GM12872 (cell line): ENCODE data around the gene CCDC146.

Source experiments
- TF ChIP-seq, protein P1 (sequence below): IDR thresholded peaks from 3 replicates; pipeline ENCODE4 v1.5.1; 2011; ENCODE audit warnings: low read depth, mild to moderate bottlenecking, low read length, moderate library complexity; ENCODE audit not compliant: insufficient read depth

CCDC146 gene

GRCh38 chr7:77254429-77254828 is 132.0 kb downstream of the CCDC146 start:
- TF ChIP-seq, protein P1, sequence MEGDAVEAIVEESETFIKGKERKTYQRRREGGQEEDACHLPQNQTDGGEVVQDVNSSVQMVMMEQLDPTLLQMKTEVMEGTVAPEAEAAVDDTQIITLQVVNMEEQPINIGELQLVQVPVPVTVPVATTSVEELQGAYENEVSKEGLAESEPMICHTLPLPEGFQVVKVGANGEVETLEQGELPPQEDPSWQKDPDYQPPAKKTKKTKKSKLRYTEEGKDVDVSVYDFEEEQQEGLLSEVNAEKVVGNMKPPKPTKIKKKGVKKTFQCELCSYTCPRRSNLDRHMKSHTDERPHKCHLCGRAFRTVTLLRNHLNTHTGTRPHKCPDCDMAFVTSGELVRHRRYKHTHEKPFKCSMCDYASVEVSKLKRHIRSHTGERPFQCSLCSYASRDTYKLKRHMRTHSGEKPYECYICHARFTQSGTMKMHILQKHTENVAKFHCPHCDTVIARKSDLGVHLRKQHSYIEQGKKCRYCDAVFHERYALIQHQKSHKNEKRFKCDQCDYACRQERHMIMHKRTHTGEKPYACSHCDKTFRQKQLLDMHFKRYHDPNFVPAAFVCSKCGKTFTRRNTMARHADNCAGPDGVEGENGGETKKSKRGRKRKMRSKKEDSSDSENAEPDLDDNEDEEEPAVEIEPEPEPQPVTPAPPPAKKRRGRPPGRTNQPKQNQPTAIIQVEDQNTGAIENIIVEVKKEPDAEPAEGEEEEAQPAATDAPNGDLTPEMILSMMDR: no peak

DNA sequence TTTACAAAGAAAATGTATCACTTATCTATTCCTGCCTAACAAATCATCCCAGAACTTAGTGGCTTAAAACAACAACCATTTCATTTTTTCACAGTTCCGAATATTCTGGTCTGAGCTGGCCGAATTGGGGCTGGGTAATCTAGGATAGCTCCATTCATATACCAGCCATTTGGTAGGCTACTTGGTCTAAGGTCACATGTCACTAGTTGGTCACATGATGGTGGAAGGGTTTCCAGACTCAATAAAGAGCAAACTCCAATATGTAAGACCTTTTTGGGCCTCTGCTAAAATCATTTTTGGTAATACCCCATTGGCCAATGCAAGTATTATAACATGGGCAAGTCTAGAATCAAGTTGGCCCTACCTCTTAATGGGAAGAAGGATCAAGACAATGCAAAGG is 132.5 kb downstream of the CCDC146 start:
- TF ChIP-seq, protein P1: no peak

GRCh38 chr7:77258014-77258413 is 135.6 kb downstream of the CCDC146 start:
- TF ChIP-seq, protein P1: no peak

GRCh38 chr7:77258593-77258992 is 136.2 kb downstream of the CCDC146 start:
- TF ChIP-seq, protein P1: no peak

DNA sequence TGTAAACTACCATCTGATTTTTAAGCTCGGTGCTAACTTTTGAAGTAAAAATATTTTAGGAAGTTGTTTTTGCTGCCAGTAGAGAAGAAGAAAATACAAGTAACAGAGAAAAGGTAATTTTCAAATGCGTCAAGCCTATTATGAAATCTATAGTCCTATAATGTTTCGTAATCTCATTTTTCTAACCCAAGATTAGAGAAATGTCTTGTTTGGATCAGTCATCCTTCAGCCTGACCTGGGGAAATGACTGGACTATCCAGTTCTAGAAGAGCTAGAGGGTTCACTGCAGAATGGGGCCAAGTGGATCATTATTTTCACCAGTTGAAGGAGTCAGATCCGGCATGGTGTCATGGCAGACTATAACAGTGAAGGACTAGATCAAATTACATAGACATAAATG is 139.9 kb downstream of the CCDC146 start:
- TF ChIP-seq, protein P1: no peak

DNA sequence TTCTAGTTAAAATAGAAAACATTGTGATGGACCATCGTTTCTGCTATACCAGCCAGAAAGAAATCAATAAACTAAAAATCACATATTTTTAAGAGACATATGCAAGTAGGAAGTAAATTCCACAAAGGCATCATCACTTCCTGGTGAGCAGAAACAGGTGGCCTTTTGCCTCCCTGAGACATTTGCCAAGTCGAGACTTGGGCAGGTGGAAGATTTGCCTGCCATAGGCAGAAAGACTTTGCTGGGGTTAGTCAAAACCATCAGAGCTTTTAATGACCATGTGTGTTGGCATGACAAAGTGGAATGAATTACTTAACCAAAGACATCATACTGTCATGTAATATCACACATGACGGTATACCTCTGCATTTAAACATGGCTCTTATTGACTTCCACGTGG is 143.3 kb downstream of the CCDC146 start:
- TF ChIP-seq, protein P1: no peak

- TF ChIP-seq, protein P1: no peak
Measured at GRCh38 chr7:77266291-77266794, 143.9 kb downstream of the CCDC146 start.
